Common myeloid progenitor, CD34-positive (primary cell): ENCODE data around the gene GTF3C4.

ENCODE experiments used
- CTCF ChIA-PET: fragments of 350-600 bp; sonication (Branson Sonifier 250); formaldehyde crosslinking; loops from one replicate; lab custom pipeline; 2021; ENCODE audit warnings: antibody characterized with exemption; lab: Charles Lee
- POLR2A ChIA-PET: fragments of 350-600 bp; sonication (Branson Sonifier 250); formaldehyde crosslinking; loops from one replicate; lab custom pipeline; 2021; ENCODE audit warnings: antibody characterized with exemption; lab: Charles Lee
- DNase-seq, 3 donors: peaks; one replicate each; pipeline versions ENCODE4 v3.0.0 to v3.0.0-alpha.2; 2013
- H3K27ac ChIP-seq, 2 experiments: 1 replicate in 1 of 2; 2 replicates in 1 of 2; pipeline ENCODE4 v1.7.0; 2013; ENCODE audit warnings: inconsistent platforms in 2 of 2, low read length in 2 of 2, mild to moderate bottlenecking in 2 of 2, low read depth in 1 of 2, moderate library complexity in 1 of 2; ENCODE audit not compliant: severe bottlenecking in 2 of 2, insufficient read depth in 1 of 2, poor library complexity in 1 of 2
- H3K27me3 ChIP-seq, 5 experiments: replicated peaks in 2 of 5; 1 replicate in 3 of 5; 2 replicates in 2 of 5; pipeline versions ENCODE4 v1.6.1 to v1.7.0; 2013; ENCODE audit warnings: low read length in 4 of 5, mild to moderate bottlenecking in 2 of 5, moderate library complexity in 2 of 5, inconsistent platforms in 1 of 5; ENCODE audit not compliant: insufficient read depth in 5 of 5, control insufficient read depth in 4 of 5
- H3K36me3 ChIP-seq, 4 experiments: 1 replicate in 2 of 4; 2 replicates in 2 of 4; pipeline versions ENCODE4 v1.6.1 to v1.7.0; 2013; ENCODE audit warnings: low read length in 3 of 4, control low read depth in 1 of 4, mild to moderate bottlenecking in 1 of 4; ENCODE audit not compliant: control insufficient read depth in 4 of 4, insufficient read depth in 4 of 4
- H3K4me1 ChIP-seq, 4 experiments: 1 replicate in 3 of 4; 2 replicates in 1 of 4; pipeline versions ENCODE4 v1.6.1 to v1.7.1; 2013; ENCODE audit warnings: low read length in 3 of 4, mild to moderate bottlenecking in 3 of 4, control low read depth in 1 of 4, inconsistent platforms in 1 of 4, moderate library complexity in 1 of 4; ENCODE audit not compliant: control insufficient read depth in 4 of 4, insufficient read depth in 4 of 4; ENCODE audit errors: control extremely low read depth in 1 of 4
- H3K4me3 ChIP-seq, 7 experiments: 1 replicate in 4 of 7; 2 replicates in 3 of 7; pipeline versions ENCODE4 v1.5.1 to v1.7.0; 2013; ENCODE audit warnings: mild to moderate bottlenecking in 7 of 7, low read length in 6 of 7, moderate library complexity in 6 of 7, inconsistent platforms in 2 of 7, low read depth in 2 of 7, control low read depth in 1 of 7; ENCODE audit not compliant: insufficient read depth in 4 of 7, control insufficient read depth in 1 of 7; ENCODE audit errors: extremely low read depth in 1 of 7
- H3K9me3 ChIP-seq, 5 experiments: 1 replicate in 4 of 5; 2 replicates in 1 of 5; pipeline versions ENCODE4 v1.6.1 to v1.7.1; 2013; ENCODE audit warnings: low read length in 4 of 5, mild to moderate bottlenecking in 2 of 5, inconsistent platforms in 1 of 5, low read depth in 1 of 5, moderate library complexity in 1 of 5; ENCODE audit not compliant: control insufficient read depth in 4 of 5, insufficient read depth in 2 of 5; ENCODE audit errors: control extremely low read depth in 1 of 5
- WGBS: methylation state at CpG from one replicate; pipeline ENCODE4 v1.1.5; 2013; ENCODE audit not compliant: insufficient coverage; 5-methylcytosine and 5-hydroxymethylcytosine counted together

Gene GTF3C4

GRCh38 chr9:132663117-132663516 lies 7.1 kb upstream of the GTF3C4 start:
- Histone ChIP-seq H3K9me3 (no peaks in the 10 kb centered on the region), H3K27me3 (no peaks in the 10 kb centered on the region), H3K4me1 (no peaks in the 10 kb centered on the region), H3K27ac (no peak overlapping the region), H3K36me3 (peaks cover 18 to 60% (median 31%) of the 10 kb centered on the region in 4 experiments), H3K4me3 (no peak overlapping the region)
- ChIA-PET POLR2A (no interaction called here), CTCF (interaction anchor here (1.0 kb wide), 1 partner anchor 12 kb away, joined by 5 read pairs; no protein-coding TSS in a partner anchor)
- 95% methylated on average over 7 of the region's 11 CpGs for WGBS
- DNase-seq = no peak

GRCh38 chr9:132663851-132664250 lies 6.4 kb upstream of the GTF3C4 start:
- peaks cover 11 to 53% (median 26%) of the 10 kb centered on the region in 4 experiments for H3K36me3 ChIP-seq
- H3K4me3 ChIP-seq = no peak overlapping the region
- H3K27ac ChIP-seq = no peak overlapping the region
- H3K27me3 ChIP-seq = no peaks in the 10 kb centered on the region
- no peaks in the 10 kb centered on the region for H3K9me3 ChIP-seq
- peaks cover 0 to 3% (median under 1%) of the 10 kb centered on the region in 4 experiments for H3K4me1 ChIP-seq
- DNase-seq = no peak
- ChIA-PET CTCF (no interaction called here), POLR2A (no interaction called here)
- WGBS = 96% methylated on average over 2 of the region's 2 CpGs

- Histone ChIP-seq H3K27me3 (no peaks in the 10 kb centered on the region), H3K27ac (peak overlapping the region in 1 of 2 experiments; percentile 96), H3K4me1 (peaks cover 9 to 36% (median 34%) of the 10 kb centered on the region in 4 experiments), H3K36me3 (peaks cover 0 to 9% (median under 1%) of the 10 kb centered on the region in 4 experiments), H3K4me3 (peak overlapping the region; percentile 80 to 99 (median 89)), H3K9me3 (no peaks in the 10 kb centered on the region)
- ChIA-PET POLR2A (interaction anchor here (0.7 to 1.4 kb wide), 3 partner anchors 18 to 275 kb away, joined by 4 to 6 read pairs (median 5); partner anchors contain the start of gene TSC1), CTCF (interaction anchor here (0.6 to 1.8 kb wide), 7 partner anchors 13 to 204 kb away, joined by 3 to 5 read pairs (median 4); no protein-coding TSS in a partner anchor)
- no peak for DNase-seq
- under 1% methylated on average over 13 of the region's 13 CpGs for WGBS
Observed at GRCh38 chr9:132669319-132669697, 956 bp upstream of the GTF3C4 start.

GRCh38 chr9:132669698-132670456 lies 387 bp upstream of the GTF3C4 start, which contains the start of gene DDX31:
DDX31 (minus strand) TSS chr9:132669983; CDS start chr9:132669934, 49 bp downstream.
- Histone ChIP-seq H3K4me3 (peak within 1 kb of the TSS; percentile 80 to 99 (median 89)), H3K27ac (peak within 1 kb of the TSS; percentile 96), H3K9me3 (no peaks in the 10 kb centered on the region), H3K4me1 (peaks cover 9 to 36% (median 34%) of the 10 kb centered on the region in 4 experiments), H3K36me3 (peaks cover 0 to 6% (median under 1%) of the 10 kb centered on the region in 4 experiments), H3K27me3 (no peaks in the 10 kb centered on the region)
- peak; percentile 87 to 93 (median 92) for DNase-seq
- ChIA-PET CTCF (interaction anchor here (0.6 to 1.8 kb wide), 10 partner anchors 13 to 352 kb away, joined by 3 to 5 read pairs (median 3); no protein-coding TSS in a partner anchor), POLR2A (interaction anchor here (0.5 to 1.4 kb wide), 5 partner anchors 18 to 424 kb away, joined by 3 to 6 read pairs (median 5); partner anchors contain the start of gene TSC1)
- WGBS = under 1% methylated on average over 71 of the region's 77 CpGs

- CTCF ChIA-PET = interaction anchor here (1.0 kb wide), 1 partner anchor 130 kb away, joined by 3 read pairs; no protein-coding TSS in a partner anchor
- H3K36me3 ChIP-seq = peaks cover 0 to 4% (median 1%) of the 10 kb centered on the region in 4 experiments
- no peak overlapping the region for H3K27ac ChIP-seq
- peak in 2 of 3 donors; percentile 7 to 23 for DNase-seq
- H3K9me3 ChIP-seq = no peaks in the 10 kb centered on the region
- WGBS = 100% methylated on average over 2 of the region's 6 CpGs
- peaks cover 9 to 36% (median 34%) of the 10 kb centered on the region in 4 experiments for H3K4me1 ChIP-seq
- H3K27me3 ChIP-seq = no peaks in the 10 kb centered on the region
- POLR2A ChIA-PET = no interaction called here
- peak overlapping the region in 6 of 7 experiments; percentile 80 to 99 (median 90) for H3K4me3 ChIP-seq
Observed at GRCh38 chr9:132671620-132672412, 1.6 kb downstream of the GTF3C4 start.

- Histone ChIP-seq H3K27me3 (no peaks in the 10 kb centered on the region), H3K4me3 (peak overlapping the region in 2 of 7 experiments; percentile 82 to 97), H3K36me3 (peaks cover 0 to 4% (median 1%) of the 10 kb centered on the region in 4 experiments), H3K4me1 (peaks cover 9 to 36% (median 34%) of the 10 kb centered on the region in 4 experiments), H3K9me3 (no peaks in the 10 kb centered on the region), H3K27ac (no peak overlapping the region)
- ChIA-PET POLR2A (no interaction called here), CTCF (no interaction called here)
- no peak for DNase-seq
- 25% methylated on average over 2 of the region's 5 CpGs for WGBS
Observed at GRCh38 chr9:132672413-132672690, 2.1 kb downstream of the GTF3C4 start.
